GM23338 (cell line): ENCODE results near the gene BSCL2. TPM values are rescaled to one million over a fixed set of nuclear protein-coding genes. Genes with fewer than 3 reads are reported as not detected.

Experiments
- ATAC-seq: fragments of 200-7000 bp; cut with Tn5 transposase; 3 replicates; pipeline ENCODE4 v1.9.1; 2020
- DNase-seq: peaks from one replicate; pipeline ENCODE4 v3.0.0-alpha.2; 2015; ENCODE audit warnings: low spot score
- H2AFZ ChIP-seq: fragments of 200-600 bp; sonication (generic); 2 replicates; pipeline ENCODE4 v1.8.0; 2016; ENCODE audit warnings: antibody characterized with exemption, mild to moderate bottlenecking, moderate library complexity
- H3F3A ChIP-seq: fragments of 200-600 bp; sonication (generic); replicated peaks from 2 replicates; pipeline ENCODE4 v1.8.0; 2017; ENCODE audit warnings: antibody characterized with exemption, mixed run types, low read depth
- H3K27ac ChIP-seq: fragments of 200-600 bp; sonication (generic); 2 replicates; pipeline ENCODE4 v1.6.1; 2016; ENCODE audit warnings: low read depth
- H3K27me3 ChIP-seq: fragments of 200-600 bp; sonication (generic); 2 replicates; pipeline ENCODE4 v1.8.0; 2016; ENCODE audit warnings: mild to moderate bottlenecking, mixed run types, moderate library complexity; ENCODE audit not compliant: insufficient read depth
- H3K36me3 ChIP-seq: fragments of 200-600 bp; sonication (generic); 2 replicates; pipeline ENCODE4 v1.8.0; 2016; ENCODE audit warnings: mild to moderate bottlenecking; ENCODE audit not compliant: insufficient read depth
- H3K4me1 ChIP-seq: fragments of 200-600 bp; sonication (generic); 2 replicates; pipeline ENCODE4 v1.8.0; 2016; ENCODE audit warnings: mild to moderate bottlenecking, moderate library complexity; ENCODE audit not compliant: insufficient read depth
- H3K4me2 ChIP-seq: fragments of 200-600 bp; sonication (generic); 2 replicates; pipeline ENCODE4 v1.7.1; 2017; ENCODE audit warnings: mixed run types
- H3K4me3 ChIP-seq: fragments of 200-600 bp; sonication (generic); 2 replicates; pipeline ENCODE4 v1.6.1; 2016; ENCODE audit warnings: mixed run types
- H3K79me2 ChIP-seq: fragments of 200-600 bp; sonication (generic); replicated peaks from 2 replicates; pipeline ENCODE4 v1.8.0; 2017; ENCODE audit warnings: mild to moderate bottlenecking; ENCODE audit not compliant: insufficient read depth
- H3K9me2 ChIP-seq: fragments of 200-600 bp; sonication (generic); 2 replicates; pipeline ENCODE4 v1.8.0; 2017; ENCODE audit not compliant: insufficient read depth
- H4K20me1 ChIP-seq: fragments of 200-600 bp; sonication (generic); replicated peaks from 2 replicates; pipeline ENCODE4 v1.8.0; 2017; ENCODE audit warnings: mild to moderate bottlenecking; ENCODE audit not compliant: insufficient read depth
- H3K27ac Mint-ChIP-seq: 2 replicates; pipeline ENCODE4 v1.8.0; 2020; ENCODE audit warnings: inconsistent platforms, mild to moderate bottlenecking, moderate library complexity, mixed read lengths
- H3K27me3 Mint-ChIP-seq: 3 replicates; pipeline ENCODE4 v1.8.0; 2022; ENCODE audit warnings: low read depth, mild to moderate bottlenecking, moderate library complexity, mixed read lengths, inconsistent platforms; ENCODE audit not compliant: insufficient read depth, poor library complexity
- H3K36me3 Mint-ChIP-seq: 3 replicates; pipeline ENCODE4 v1.8.0; 2021; ENCODE audit warnings: low read depth, mild to moderate bottlenecking, inconsistent platforms, moderate library complexity, mixed read lengths
- H3K4me1 Mint-ChIP-seq: 3 replicates; pipeline ENCODE4 v1.8.0; 2020; ENCODE audit warnings: mild to moderate bottlenecking, inconsistent platforms, mixed read lengths
- H3K4me3 Mint-ChIP-seq: 3 replicates; pipeline ENCODE4 v1.8.0; 2021; ENCODE audit warnings: moderate library complexity, mild to moderate bottlenecking, inconsistent platforms, mixed read lengths
- H3K9me3 Mint-ChIP-seq: 3 replicates; pipeline ENCODE4 v1.8.0; 2020; ENCODE audit warnings: moderate library complexity, mild to moderate bottlenecking, inconsistent platforms, mixed read lengths
- CREB1 ChIP-seq: fragments of 250-450 bp; sonication (Bioruptor Pico); IDR thresholded peaks from 2 replicates; pipeline ENCODE4 v1.5.0; 2020; ENCODE audit warnings: low read depth, mild to moderate bottlenecking, moderate library complexity
- ETS1 ChIP-seq: IDR thresholded peaks from 2 replicates; pipeline ENCODE4 v1.6.1; 2016; ENCODE audit warnings: antibody characterized with exemption
- EZH2 ChIP-seq: fragments of 200-600 bp; sonication (generic); IDR thresholded peaks from one replicate; pipeline ENCODE4 v1.8.0; 2017; ENCODE audit warnings: antibody characterized with exemption, mild to moderate bottlenecking, low read depth; ENCODE audit not compliant: unreplicated experiment
- EZH2phosphoT487 ChIP-seq: fragments of 200-600 bp; sonication (generic); IDR thresholded peaks from one replicate; pipeline ENCODE4 v1.8.1; 2018; ENCODE audit warnings: antibody characterized with exemption; ENCODE audit not compliant: unreplicated experiment
- JUNB ChIP-seq: IDR thresholded peaks from one replicate; pipeline ENCODE4 v1.6.1; 2016; ENCODE audit warnings: antibody characterized with exemption; ENCODE audit not compliant: unreplicated experiment
- NANOG ChIP-seq: IDR thresholded peaks from 2 replicates; pipeline ENCODE4 v1.6.1; 2016; ENCODE audit warnings: antibody characterized with exemption, borderline replicate concordance
- POLR2AphosphoS5 ChIP-seq: IDR thresholded peaks from 2 replicates; pipeline ENCODE4 v1.6.1; 2016; ENCODE audit warnings: antibody characterized with exemption, low read depth
- REST ChIP-seq: IDR thresholded peaks from one replicate; pipeline ENCODE4 v1.6.1; 2018; ENCODE audit warnings: antibody characterized with exemption; ENCODE audit not compliant: unreplicated experiment
- STAT1 ChIP-seq: IDR thresholded peaks from one replicate; pipeline ENCODE4 v1.6.1; 2016; ENCODE audit warnings: antibody characterized with exemption; ENCODE audit not compliant: unreplicated experiment
- ZNF114 ChIP-seq: fragments of 250-450 bp; sonication (Bioruptor Pico); IDR thresholded peaks from 2 replicates; pipeline ENCODE4 v1.5.0; 2020; ENCODE audit warnings: mild to moderate bottlenecking, moderate library complexity
- ZNF331 ChIP-seq: fragments of 250-450 bp; sonication (Bioruptor Pico); IDR thresholded peaks from 2 replicates; pipeline ENCODE4 v1.5.0; 2020; ENCODE audit warnings: low read depth, mild to moderate bottlenecking, moderate library complexity
- ZNF462 ChIP-seq: fragments of 250-450 bp; sonication (Bioruptor Pico); IDR thresholded peaks from 2 replicates; pipeline ENCODE4 v1.5.0; 2020; ENCODE audit warnings: mild to moderate bottlenecking, moderate library complexity
- polyA plus RNA-seq: library from polyadenylated mRNA; unstranded; fragments of >200 nt; fragmentation: Nextera tagmentation; extraction: Ambion mirVana; gene quantifications from 2 replicates; pipeline ENCODE4 v1.2.1, GENCODE V29; 2016
- total RNA-seq: library from RNA; depleted of rRNA; stranded (reverse); fragments of >200 nt; shearing (Covaris generic); gene quantifications from 2 replicates; pipeline ENCODE4 v1.2.3, GENCODE V29; 2014
- TF ChIP-seq, protein P1 (sequence below), 2 experiments: fragments of 200-600 bp in 1 of 2; sonication (generic) in 1 of 2; conservative IDR thresholded peaks; 2 replicates each; pipeline versions ENCODE4 v1.5.1 to v1.6.1; 2016 to 2017; ENCODE audit warnings: antibody characterized with exemption in 2 of 2, low read depth in 2 of 2, mild to moderate bottlenecking in 2 of 2, moderate library complexity in 1 of 2

BSCL2 gene
- total and polyA plus RNA-seq, 2 experiments from 2014 or later, result 60.2 to 81.7 TPM

GRCh38 chr11:62677714-62678113, 29.5 kb downstream of the BSCL2 start:
- Histone ChIP-seq H3K27ac (0 out of 2 replicates have a peak overlapping the region, but pooled peaks have one; percentile 69), H3F3A (peaks cover 29% of the 10 kb centered on the region), H3K4me2 (peak overlapping the region; percentile 98), H4K20me1 (no peaks in the 10 kb centered on the region; the same call in 1 of the 2 replicates), H3K4me3 (peak overlapping the region; percentile 99), H3K36me3 (no peaks in the 10 kb centered on the region), H3K27me3 (no peaks in the 10 kb centered on the region), H3K79me2 (peaks cover 29% of the 10 kb centered on the region), H3K4me1 (peaks cover 18% of the 10 kb centered on the region), H2AFZ (no peak overlapping the region), H3K9me2 (no peaks in the 10 kb centered on the region)
- DNase-seq (no peak), ATAC-seq (no peak)
- peaks cover 45% of the 10 kb centered on the region for H3K36me3 Mint-ChIP-seq
- TF ChIP-seq EZH2phosphoT487 (no peak), ZNF462 (CRISPR knock-in tag) (no peak), EZH2 (no peak), JUNB (no peak), ZNF114 (CRISPR knock-in tag) (no peak), ZNF331 (CRISPR knock-in tag) (no peak), ETS1 (no peak), REST (no peak), CREB1 (CRISPR knock-in tag) (no peak), STAT1 (no peak), NANOG (no peak), POLR2AphosphoS5 (no peak)
- TF ChIP-seq, protein P1, sequence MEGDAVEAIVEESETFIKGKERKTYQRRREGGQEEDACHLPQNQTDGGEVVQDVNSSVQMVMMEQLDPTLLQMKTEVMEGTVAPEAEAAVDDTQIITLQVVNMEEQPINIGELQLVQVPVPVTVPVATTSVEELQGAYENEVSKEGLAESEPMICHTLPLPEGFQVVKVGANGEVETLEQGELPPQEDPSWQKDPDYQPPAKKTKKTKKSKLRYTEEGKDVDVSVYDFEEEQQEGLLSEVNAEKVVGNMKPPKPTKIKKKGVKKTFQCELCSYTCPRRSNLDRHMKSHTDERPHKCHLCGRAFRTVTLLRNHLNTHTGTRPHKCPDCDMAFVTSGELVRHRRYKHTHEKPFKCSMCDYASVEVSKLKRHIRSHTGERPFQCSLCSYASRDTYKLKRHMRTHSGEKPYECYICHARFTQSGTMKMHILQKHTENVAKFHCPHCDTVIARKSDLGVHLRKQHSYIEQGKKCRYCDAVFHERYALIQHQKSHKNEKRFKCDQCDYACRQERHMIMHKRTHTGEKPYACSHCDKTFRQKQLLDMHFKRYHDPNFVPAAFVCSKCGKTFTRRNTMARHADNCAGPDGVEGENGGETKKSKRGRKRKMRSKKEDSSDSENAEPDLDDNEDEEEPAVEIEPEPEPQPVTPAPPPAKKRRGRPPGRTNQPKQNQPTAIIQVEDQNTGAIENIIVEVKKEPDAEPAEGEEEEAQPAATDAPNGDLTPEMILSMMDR (conservative IDR thresholded peaks at IDR 0.05; ENCODE audit: low read depth in 2 of 2), result no peak
- no peak overlapping the region; the same call in 1 of the 2 replicates for H3K27ac Mint-ChIP-seq
- peak overlapping the region; percentile 80 for H3K4me3 Mint-ChIP-seq
- H3K27me3 Mint-ChIP-seq, result peaks cover 9% of the 10 kb centered on the region
- no peaks in the 10 kb centered on the region for H3K9me3 Mint-ChIP-seq
- peaks cover 20% of the 10 kb centered on the region for H3K4me1 Mint-ChIP-seq
